ENCODE measurements around the gene SLC1A2.

Gene SLC1A2

DNA sequence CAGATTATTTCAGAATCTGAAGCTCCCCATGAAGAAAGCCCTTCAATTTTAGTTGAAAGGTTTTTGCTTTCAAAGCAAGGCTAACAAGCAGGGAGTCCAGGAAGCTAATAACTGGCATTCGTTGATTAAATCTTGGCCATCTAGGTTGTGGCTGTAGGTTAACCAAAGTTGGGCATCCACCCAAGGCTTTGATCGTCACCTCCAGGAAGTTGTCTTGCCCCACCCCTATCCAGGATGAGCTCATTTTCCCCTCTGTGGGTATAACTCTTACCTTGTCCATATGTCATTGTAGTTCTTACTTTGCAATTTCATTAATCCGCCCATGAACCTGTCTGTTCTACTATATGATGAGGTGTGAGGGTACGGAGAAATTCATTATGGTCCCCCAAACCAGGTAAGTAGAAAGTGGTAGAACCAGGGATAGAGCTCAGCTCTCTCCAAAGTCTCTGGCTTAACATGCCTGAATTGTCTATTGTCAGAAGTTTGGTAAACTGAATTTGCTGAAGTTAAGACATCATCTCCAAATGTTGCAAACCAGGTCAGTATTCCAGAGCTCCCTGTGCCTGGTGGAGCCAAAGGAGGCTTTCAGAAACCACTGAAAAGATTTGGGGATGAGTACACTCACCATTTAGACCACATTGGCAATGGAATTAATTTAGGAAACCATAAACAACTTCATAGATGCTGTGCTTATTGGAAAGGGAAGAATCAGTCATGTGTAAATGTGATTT lies 183.3 kb downstream of the SLC1A2 start:
- peaks cover 6% of the 10 kb centered on the region; the same call in 1 of the 2 replicates for H3K9me3 ChIP-seq (ENCODE audit: insufficient read depth, low read depth, low read length)
- H3K27me3 ChIP-seq (ENCODE audit: insufficient read depth, low read length, poor library complexity, severe bottlenecking): no peaks in the 10 kb centered on the region
- H3K4me2 ChIP-seq (ENCODE audit: low read depth, low read length, poor library complexity, severe bottlenecking): peak overlapping the region; percentile 51
- no peak for TF ChIP-seq EZH2phosphoT487 (IDR thresholded peaks at IDR 0.05; ENCODE audit: borderline replicate concordance)
- TF ChIP-seq, protein P1, sequence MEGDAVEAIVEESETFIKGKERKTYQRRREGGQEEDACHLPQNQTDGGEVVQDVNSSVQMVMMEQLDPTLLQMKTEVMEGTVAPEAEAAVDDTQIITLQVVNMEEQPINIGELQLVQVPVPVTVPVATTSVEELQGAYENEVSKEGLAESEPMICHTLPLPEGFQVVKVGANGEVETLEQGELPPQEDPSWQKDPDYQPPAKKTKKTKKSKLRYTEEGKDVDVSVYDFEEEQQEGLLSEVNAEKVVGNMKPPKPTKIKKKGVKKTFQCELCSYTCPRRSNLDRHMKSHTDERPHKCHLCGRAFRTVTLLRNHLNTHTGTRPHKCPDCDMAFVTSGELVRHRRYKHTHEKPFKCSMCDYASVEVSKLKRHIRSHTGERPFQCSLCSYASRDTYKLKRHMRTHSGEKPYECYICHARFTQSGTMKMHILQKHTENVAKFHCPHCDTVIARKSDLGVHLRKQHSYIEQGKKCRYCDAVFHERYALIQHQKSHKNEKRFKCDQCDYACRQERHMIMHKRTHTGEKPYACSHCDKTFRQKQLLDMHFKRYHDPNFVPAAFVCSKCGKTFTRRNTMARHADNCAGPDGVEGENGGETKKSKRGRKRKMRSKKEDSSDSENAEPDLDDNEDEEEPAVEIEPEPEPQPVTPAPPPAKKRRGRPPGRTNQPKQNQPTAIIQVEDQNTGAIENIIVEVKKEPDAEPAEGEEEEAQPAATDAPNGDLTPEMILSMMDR (conservative IDR thresholded peaks at IDR 0.05; ENCODE audit: low read length): no peak
- H3K9ac ChIP-seq (ENCODE audit: low read depth, low read length, poor library complexity, severe bottlenecking): no peak overlapping the region
- H4K20me1 ChIP-seq (ENCODE audit: insufficient read depth, low read length, poor library complexity, severe bottlenecking): no peaks in the 10 kb centered on the region
- H3K36me3 ChIP-seq (ENCODE audit: insufficient read depth, low read length): peaks cover 18% of the 10 kb centered on the region; the same call in 1 of the 2 replicates
- H3K79me2 ChIP-seq (ENCODE audit: insufficient read depth, low read length): no peaks in the 10 kb centered on the region
- no peaks in the 10 kb centered on the region for H3K9me2 ChIP-seq (replicated peaks; ENCODE audit: low read depth, low read length)
- H3K4me1 ChIP-seq (ENCODE audit: insufficient read depth, low read length, poor library complexity, severe bottlenecking): peaks cover 33% of the 10 kb centered on the region
- H2AFZ ChIP-seq (ENCODE audit: low read length): no peak overlapping the region
- H3K4me3 ChIP-seq (ENCODE audit: low read length, poor library complexity, severe bottlenecking): peak overlapping the region; percentile 20
- no peaks in the 10 kb centered on the region for H3F3A ChIP-seq (ENCODE audit: low read depth)

DNA sequence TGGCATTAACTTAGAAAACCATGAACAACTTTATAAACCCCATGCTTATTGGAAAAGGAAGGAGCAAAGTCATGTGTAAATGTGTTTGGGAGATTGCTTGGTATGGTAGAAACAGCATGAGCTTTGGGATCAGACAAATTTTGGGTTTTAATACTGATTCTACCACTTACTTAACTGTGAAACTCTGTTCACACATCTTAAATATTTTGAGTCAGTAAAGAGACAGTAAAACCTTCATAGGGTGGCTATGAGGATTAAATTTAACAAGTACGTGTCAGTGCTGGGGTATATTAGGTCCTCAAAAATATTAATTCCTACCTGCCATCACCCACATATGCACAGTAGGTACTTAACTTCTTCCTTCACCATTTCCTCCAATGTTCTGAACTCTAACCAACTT lies 183.9 kb downstream of the SLC1A2 start:
- no peak for TF ChIP-seq EZH2phosphoT487 (IDR thresholded peaks at IDR 0.05; ENCODE audit: borderline replicate concordance)
- TF ChIP-seq, protein P1 (conservative IDR thresholded peaks at IDR 0.05; ENCODE audit: low read length): no peak
- peak overlapping the region; percentile 51 for H3K4me2 ChIP-seq (ENCODE audit: low read depth, low read length, poor library complexity, severe bottlenecking)
- H3K4me3 ChIP-seq (ENCODE audit: low read length, poor library complexity, severe bottlenecking): peak overlapping the region; percentile 20
- no peaks in the 10 kb centered on the region for H3K9me2 ChIP-seq (replicated peaks; ENCODE audit: low read depth, low read length)
- peaks cover 6% of the 10 kb centered on the region; the same call in 1 of the 2 replicates for H3K9me3 ChIP-seq (ENCODE audit: insufficient read depth, low read depth, low read length)
- no peaks in the 10 kb centered on the region for H3K27me3 ChIP-seq (ENCODE audit: insufficient read depth, low read length, poor library complexity, severe bottlenecking)
- no peaks in the 10 kb centered on the region for H4K20me1 ChIP-seq (ENCODE audit: insufficient read depth, low read length, poor library complexity, severe bottlenecking)
- H3K4me1 ChIP-seq (ENCODE audit: insufficient read depth, low read length, poor library complexity, severe bottlenecking): peaks cover 33% of the 10 kb centered on the region
- H3K36me3 ChIP-seq (ENCODE audit: insufficient read depth, low read length): peaks cover 24% of the 10 kb centered on the region; the same call in 1 of the 2 replicates
- no peak overlapping the region for H3K9ac ChIP-seq (ENCODE audit: low read depth, low read length, poor library complexity, severe bottlenecking)
- no peak overlapping the region for H2AFZ ChIP-seq (ENCODE audit: low read length)
- no peaks in the 10 kb centered on the region for H3F3A ChIP-seq (ENCODE audit: low read depth)
- H3K79me2 ChIP-seq (ENCODE audit: insufficient read depth, low read length): no peaks in the 10 kb centered on the region

DNA sequence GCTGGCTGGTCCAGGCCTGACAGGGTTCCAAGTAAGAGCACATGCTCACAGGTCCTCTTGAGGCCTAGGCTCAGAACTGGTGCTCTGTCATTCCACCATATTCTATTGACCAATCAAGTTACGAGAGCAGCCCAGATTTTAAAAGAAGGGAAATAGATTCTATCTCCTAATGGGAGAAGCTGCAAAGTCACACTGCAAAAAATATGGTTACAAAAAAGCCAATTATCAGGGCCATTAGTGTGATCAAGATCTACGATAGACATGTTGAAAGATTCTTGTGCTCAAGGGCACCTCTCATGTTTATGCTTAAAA lies 184.2 kb downstream of the SLC1A2 start:
- no peaks in the 10 kb centered on the region for H4K20me1 ChIP-seq (ENCODE audit: insufficient read depth, low read length, poor library complexity, severe bottlenecking)

More for the DNA sequence above, 184.2 kb downstream of the SLC1A2 start:
- Histone ChIP-seq H3K36me3 (ENCODE audit: insufficient read depth, low read length) (peaks cover 28% of the 10 kb centered on the region; the same call in 1 of the 2 replicates), H3K27me3 (ENCODE audit: insufficient read depth, low read length, poor library complexity, severe bottlenecking) (no peaks in the 10 kb centered on the region), H2AFZ (ENCODE audit: low read length) (no peak overlapping the region), H3K9ac (ENCODE audit: low read depth, low read length, poor library complexity, severe bottlenecking) (no peak overlapping the region), H3K9me3 (ENCODE audit: insufficient read depth, low read depth, low read length) (peaks cover 6% of the 10 kb centered on the region; the same call in 1 of the 2 replicates), H3K4me2 (ENCODE audit: low read depth, low read length, poor library complexity, severe bottlenecking) (peak overlapping the region; percentile 51), H3K79me2 (ENCODE audit: insufficient read depth, low read length) (no peaks in the 10 kb centered on the region), H3K4me3 (ENCODE audit: low read length, poor library complexity, severe bottlenecking) (no peak overlapping the region), H3K9me2 (replicated peaks; ENCODE audit: low read depth, low read length) (no peaks in the 10 kb centered on the region), H3F3A (ENCODE audit: low read depth) (no peaks in the 10 kb centered on the region), H3K4me1 (ENCODE audit: insufficient read depth, low read length, poor library complexity, severe bottlenecking) (peaks cover 33% of the 10 kb centered on the region)
- no peak for TF ChIP-seq EZH2phosphoT487 (IDR thresholded peaks at IDR 0.05; ENCODE audit: borderline replicate concordance)

Measured in Loucy (cell line).